Measurements from ENCODE around the gene LRP8. TPM values are rescaled to one million over a fixed set of nuclear protein-coding genes. Genes with fewer than 3 reads are reported as not detected.

The LRP8 gene
- total and polyA plus RNA-seq, 2 of the 13 experiments (the other 11 are each of a cell fraction or from before 2014, with no cell fraction given), result 17.3 to 17.4 TPM

DNA sequence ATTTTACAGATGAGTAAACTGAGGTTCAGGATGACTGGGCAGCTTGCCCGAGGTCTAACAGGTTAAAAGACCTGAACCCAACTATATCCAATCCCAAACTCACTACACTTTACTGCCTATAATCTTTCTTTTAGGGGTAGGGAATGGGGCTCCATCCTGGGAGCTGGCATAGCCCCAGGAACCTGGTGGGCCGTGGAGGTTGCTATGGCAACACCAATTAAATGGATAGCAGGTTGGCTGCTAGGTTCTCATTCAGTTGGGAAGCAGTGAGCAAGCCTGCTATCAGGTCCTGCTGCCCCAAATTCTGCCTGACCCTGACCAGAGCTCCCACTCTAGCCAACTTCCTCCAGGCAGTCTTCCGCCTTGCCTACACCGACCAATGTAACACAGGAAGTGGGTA is 40.9 kb downstream of the LRP8 start:
- no peak for TF ChIP-seq ZFP41 (CRISPR knock-in tag; IDR thresholded peaks at IDR 0.05; ENCODE audit: borderline replicate concordance)
- TF ChIP-seq GABPA (IDR thresholded peaks at IDR 0.05; ENCODE audit: low read depth, low read length), result no peak
- TF ChIP-seq GABPA (CRISPR knock-in tag; IDR thresholded peaks at IDR 0.05; ENCODE audit: low read depth), result no peak
- TF ChIP-seq ZNF850 (CRISPR knock-in tag; conservative IDR thresholded peaks at IDR 0.05), result no peak
- no peak for TF ChIP-seq ZNF674 (CRISPR knock-in tag; IDR thresholded peaks at IDR 0.05; ENCODE audit: low read depth)
- TF ChIP-seq TP53 (CRISPR knock-in tag; conservative IDR thresholded peaks at IDR 0.05), result no peak
- TF ChIP-seq, protein P1, sequence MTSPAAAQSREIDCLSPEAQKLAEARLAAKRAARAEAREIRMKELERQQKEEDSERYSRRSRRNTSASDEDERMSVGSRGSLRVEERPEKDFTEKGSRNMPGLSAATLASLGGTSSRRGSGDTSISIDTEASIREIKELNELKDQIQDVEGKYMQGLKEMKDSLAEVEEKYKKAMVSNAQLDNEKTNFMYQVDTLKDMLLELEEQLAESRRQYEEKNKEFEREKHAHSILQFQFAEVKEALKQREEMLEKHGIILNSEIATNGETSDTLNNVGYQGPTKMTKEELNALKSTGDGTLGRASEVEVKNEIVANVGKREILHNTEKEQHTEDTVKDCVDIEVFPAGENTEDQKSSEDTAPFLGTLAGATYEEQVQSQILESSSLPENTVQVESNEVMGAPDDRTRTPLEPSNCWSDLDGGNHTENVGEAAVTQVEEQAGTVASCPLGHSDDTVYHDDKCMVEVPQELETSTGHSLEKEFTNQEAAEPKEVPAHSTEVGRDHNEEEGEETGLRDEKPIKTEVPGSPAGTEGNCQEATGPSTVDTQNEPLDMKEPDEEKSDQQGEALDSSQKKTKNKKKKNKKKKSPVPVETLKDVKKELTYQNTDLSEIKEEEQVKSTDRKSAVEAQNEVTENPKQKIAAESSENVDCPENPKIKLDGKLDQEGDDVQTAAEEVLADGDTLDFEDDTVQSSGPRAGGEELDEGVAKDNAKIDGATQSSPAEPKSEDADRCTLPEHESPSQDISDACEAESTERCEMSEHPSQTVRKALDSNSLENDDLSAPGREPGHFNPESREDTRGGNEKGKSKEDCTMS (CRISPR knock-in tag; conservative IDR thresholded peaks at IDR 0.05), result no peak
- TF ChIP-seq ZNF136 (CRISPR knock-in tag; IDR thresholded peaks at IDR 0.05; ENCODE audit: low read depth), result no peak
- no peak for TF ChIP-seq ARNT (IDR thresholded peaks at IDR 0.05)
- no peak for TF ChIP-seq ZNF788 (CRISPR knock-in tag; IDR thresholded peaks at IDR 0.05; ENCODE audit: borderline replicate concordance)
- TF ChIP-seq MLLT10 (CRISPR knock-in tag; IDR thresholded peaks at IDR 0.05), result no peak
- TF ChIP-seq NFIC (IDR thresholded peaks at IDR 0.05; ENCODE audit: low read length), result no peak
- no peak for TF ChIP-seq AGO2 (optimal IDR thresholded peaks at IDR 0.05; ENCODE audit: low read depth, low read length)
- TF ChIP-seq, protein P2, sequence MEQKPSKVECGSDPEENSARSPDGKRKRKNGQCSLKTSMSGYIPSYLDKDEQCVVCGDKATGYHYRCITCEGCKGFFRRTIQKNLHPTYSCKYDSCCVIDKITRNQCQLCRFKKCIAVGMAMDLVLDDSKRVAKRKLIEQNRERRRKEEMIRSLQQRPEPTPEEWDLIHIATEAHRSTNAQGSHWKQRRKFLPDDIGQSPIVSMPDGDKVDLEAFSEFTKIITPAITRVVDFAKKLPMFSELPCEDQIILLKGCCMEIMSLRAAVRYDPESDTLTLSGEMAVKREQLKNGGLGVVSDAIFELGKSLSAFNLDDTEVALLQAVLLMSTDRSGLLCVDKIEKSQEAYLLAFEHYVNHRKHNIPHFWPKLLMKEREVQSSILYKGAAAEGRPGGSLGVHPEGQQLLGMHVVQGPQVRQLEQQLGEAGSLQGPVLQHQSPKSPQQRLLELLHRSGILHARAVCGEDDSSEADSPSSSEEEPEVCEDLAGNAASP (CRISPR knock-in tag; IDR thresholded peaks at IDR 0.05; ENCODE audit: borderline replicate concordance), result no peak
- TF ChIP-seq, protein P3, sequence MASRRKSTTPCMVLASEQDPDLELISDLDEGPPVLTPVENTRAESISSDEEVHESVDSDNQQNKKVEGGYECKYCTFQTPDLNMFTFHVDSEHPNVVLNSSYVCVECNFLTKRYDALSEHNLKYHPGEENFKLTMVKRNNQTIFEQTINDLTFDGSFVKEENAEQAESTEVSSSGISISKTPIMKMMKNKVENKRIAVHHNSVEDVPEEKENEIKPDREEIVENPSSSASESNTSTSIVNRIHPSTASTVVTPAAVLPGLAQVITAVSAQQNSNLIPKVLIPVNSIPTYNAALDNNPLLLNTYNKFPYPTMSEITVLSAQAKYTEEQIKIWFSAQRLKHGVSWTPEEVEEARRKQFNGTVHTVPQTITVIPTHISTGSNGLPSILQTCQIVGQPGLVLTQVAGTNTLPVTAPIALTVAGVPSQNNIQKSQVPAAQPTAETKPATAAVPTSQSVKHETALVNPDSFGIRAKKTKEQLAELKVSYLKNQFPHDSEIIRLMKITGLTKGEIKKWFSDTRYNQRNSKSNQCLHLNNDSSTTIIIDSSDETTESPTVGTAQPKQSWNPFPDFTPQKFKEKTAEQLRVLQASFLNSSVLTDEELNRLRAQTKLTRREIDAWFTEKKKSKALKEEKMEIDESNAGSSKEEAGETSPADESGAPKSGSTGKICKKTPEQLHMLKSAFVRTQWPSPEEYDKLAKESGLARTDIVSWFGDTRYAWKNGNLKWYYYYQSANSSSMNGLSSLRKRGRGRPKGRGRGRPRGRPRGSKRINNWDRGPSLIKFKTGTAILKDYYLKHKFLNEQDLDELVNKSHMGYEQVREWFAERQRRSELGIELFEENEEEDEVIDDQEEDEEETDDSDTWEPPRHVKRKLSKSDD (CRISPR knock-in tag; IDR thresholded peaks at IDR 0.05; ENCODE audit: low read depth), result no peak
- TF ChIP-seq ETV5 (CRISPR knock-in tag; IDR thresholded peaks at IDR 0.05; ENCODE audit: borderline replicate concordance), result no peak
- no peak for TF ChIP-seq ARNTL (CRISPR knock-in tag; IDR thresholded peaks at IDR 0.05)
- TF ChIP-seq NFKBIZ (CRISPR knock-in tag; IDR thresholded peaks at IDR 0.05), result no peak
- TF ChIP-seq ZC3H13 (CRISPR knock-in tag; IDR thresholded peaks at IDR 0.05), result no peak
- no peak for TF ChIP-seq ZNF816 (CRISPR knock-in tag; IDR thresholded peaks at IDR 0.05; ENCODE audit: borderline replicate concordance)
- TF ChIP-seq ZNF720 (CRISPR knock-in tag; IDR thresholded peaks at IDR 0.05), result no peak
- H4K20me1 ChIP-seq (ENCODE audit: insufficient read depth, low read length), result no peaks in the 10 kb centered on the region
- no peak for DNase-seq (ENCODE audit: low spot score)
- ChIA-PET CTCF (ENCODE audit: low intra/inter-chr PET ratio, low total read pairs) (no interaction called here), POLR2A (no interaction called here)
- H3K9me3 ChIP-seq (ENCODE audit: low read length), result no peaks in the 10 kb centered on the region
- no peak overlapping the region for H3K4me2 ChIP-seq (ENCODE audit: low read depth, low read length)
- H2AFZ ChIP-seq (ENCODE audit: low read length), result no peak overlapping the region
- peaks cover 6 to 55% of the 10 kb centered on the region in 2 experiments; a peak in 4 of 5 replicates for H3K36me3 ChIP-seq (replicated peaks in 1 of 2; ENCODE audit: control insufficient read depth in 1 of 2, insufficient read depth in 2 of 2, low read length in 2 of 2)
- 93% methylated on average over 4 of the region's 4 CpGs for WGBS (ENCODE audit: low lambda C conversion rate)
- intact Hi-C loops (cut with micrococcal nuclease; ENCODE audit: unreplicated experiment) (no loop called here), in situ Hi-C loops (cut with HindIII; ENCODE audit: extremely low pct_ligation_motif_present, low pct_unique_long_range_greater_than_20kb) (no loop called here)
- no peak for FAIRE-seq
- no peaks in the 10 kb centered on the region for H3K27me3 ChIP-seq (ENCODE audit: control insufficient read depth in 1 of 2, insufficient read depth in 2 of 2, low read length in 2 of 2)
- H3K27ac ChIP-seq (ENCODE audit: extremely low read length, insufficient read depth, low read length), result no peak overlapping the region
- H3K4me3 ChIP-seq (replicated peaks in 1 of 3; ENCODE audit: insufficient read depth in 1 of 3, low read depth in 2 of 3, low read length in 3 of 3), result no peak overlapping the region
- H3K9ac ChIP-seq (ENCODE audit: insufficient read depth, low read depth, low read length), result no peak overlapping the region
- H3K4me1 ChIP-seq (ENCODE audit: insufficient read depth, low read length), result 0 out of 2 replicates have a peak, but pooled peaks cover 1% of the 10 kb centered on the region
- ATAC-seq, result no peak
- H3K79me2 ChIP-seq (ENCODE audit: insufficient read depth, low read length), result no peaks in the 10 kb centered on the region
- no TSS peak for BruUV-seq (replicated peaks)
